ENCODE data around the gene GPR162.

- TF ChIP-seq REST (IDR thresholded peaks at IDR 0.05) = no peak
- TF ChIP-seq RNF2 (IDR thresholded peaks at IDR 0.05; ENCODE audit: borderline replicate concordance, low read depth) = no peak
- TF ChIP-seq CTCF (IDR thresholded peaks at IDR 0.05) = no peak
- TF ChIP-seq JUNB (IDR thresholded peaks at IDR 0.05) = no peak
- TF ChIP-seq FOSL2 (IDR thresholded peaks at IDR 0.05) = no peak
- TF ChIP-seq FOSL2 (CRISPR knock-in tag; IDR thresholded peaks at IDR 0.05) = no peak
- no peak for TF ChIP-seq MYC (IDR thresholded peaks at IDR 0.05; ENCODE audit: borderline replicate concordance, low read length)
- TF ChIP-seq PBX3 (IDR thresholded peaks at IDR 0.05) = no peak
- no peak for TF ChIP-seq POLR2A (IDR thresholded peaks at IDR 0.05; ENCODE audit: low read length)
- TF ChIP-seq HDAC2 (IDR thresholded peaks at IDR 0.05) = no peak
- TF ChIP-seq RFX5 (IDR thresholded peaks at IDR 0.05) = no peak
Measured at GRCh38 chr12:6777386-6777785, 44.2 kb upstream of the GPR162 start.
